Measurements from ENCODE around the gene ACER3.

Gene ACER3

GRCh38 chr11:77019976-77020595 is 159.4 kb downstream of the ACER3 start:
- DNase-seq, result peak in 2 of 42 donors; percentile 11 to 31
- intact Hi-C loops (cut with DNase I), result no loop called here

GRCh38 chr11:77020734-77021133 is 160.0 kb downstream of the ACER3 start:
- intact Hi-C loops (cut with DNase I), result no loop called here
- DNase-seq, result no peak

- intact Hi-C loops (cut with DNase I), result no loop called here
- DNase-seq, result no peak
These were observed 164.0 kb downstream of the ACER3 start for GRCh38 chr11:77024745-77025144.

- no peak for DNase-seq
- intact Hi-C loops (cut with DNase I), result no loop called here
These were observed 165.5 kb downstream of the ACER3 start for GRCh38 chr11:77026221-77026620.

GRCh38 chr11:77026743-77027142 is 166.0 kb downstream of the ACER3 start:
- no peak for DNase-seq
- intact Hi-C loops (cut with DNase I), result no loop called here

GRCh38 chr11:77027275-77027674 is 166.6 kb downstream of the ACER3 start:
- no peak for DNase-seq
- intact Hi-C loops (cut with DNase I), result no loop called here

GRCh38 chr11:77029829-77030228 is 169.1 kb downstream of the ACER3 start:
- no peak for DNase-seq
- intact Hi-C loops (cut with DNase I), result no loop called here

- intact Hi-C loops (cut with DNase I), result no loop called here
- no peak for DNase-seq
These were observed 170.2 kb downstream of the ACER3 start for GRCh38 chr11:77030834-77031414.

- intact Hi-C loops (cut with DNase I), result no loop called here
- no peak for DNase-seq
These were observed 170.9 kb downstream of the ACER3 start for GRCh38 chr11:77031599-77031998.

GRCh38 chr11:77035039-77035438 is 174.3 kb downstream of the ACER3 start:
- DNase-seq, result no peak
- intact Hi-C loops (cut with DNase I), result no loop called here

GRCh38 chr11:77035580-77035979 is 174.9 kb downstream of the ACER3 start:
- DNase-seq, result no peak
- intact Hi-C loops (cut with DNase I), result no loop called here

GRCh38 chr11:77036398-77036797 is 175.7 kb downstream of the ACER3 start:
- intact Hi-C loops (cut with DNase I), result no loop called here
- no peak for DNase-seq

- intact Hi-C loops (cut with DNase I), result no loop called here
These were observed 176.3 kb downstream of the ACER3 start for GRCh38 chr11:77037057-77037456.

GRCh38 chr11:77038029-77038824 is 177.5 kb downstream of the ACER3 start:
- peak in 1 of 42 donors; percentile 12 for DNase-seq
- intact Hi-C loops (cut with DNase I), result no loop called here

More at GRCh38 chr11:77037057-77037456, 176.3 kb downstream of the ACER3 start:
- no peak for DNase-seq

- no peak for DNase-seq
- intact Hi-C loops (cut with DNase I), result no loop called here
These were observed 178.2 kb downstream of the ACER3 start for GRCh38 chr11:77038825-77039326.

GRCh38 chr11:77039491-77040400 is 179.0 kb downstream of the ACER3 start:
- peak in 28 of 42 donors; percentile 8 to 65 (median 34) for DNase-seq
- intact Hi-C loops (cut with DNase I), result no loop called here

GRCh38 chr11:77040401-77040777 is 179.7 kb downstream of the ACER3 start:
- intact Hi-C loops (cut with DNase I), result no loop called here
- no peak for DNase-seq

- intact Hi-C loops (cut with DNase I), result no loop called here
- no peak for DNase-seq
These were observed 180.2 kb downstream of the ACER3 start for GRCh38 chr11:77040889-77041288.

GRCh38 chr11:77042111-77042726 is 181.5 kb downstream of the ACER3 start:
- intact Hi-C loops (cut with DNase I), result no loop called here
- no peak for DNase-seq
